HCT116 (cell line): ENCODE measurements around the gene INO80. TPM values are rescaled to one million over a fixed set of nuclear protein-coding genes. Genes with fewer than 3 reads are reported as not detected.

Source experiments
- ATAC-seq: fragments of 200-7000 bp; cut with Tn5 transposase; 2 replicates; pipeline ENCODE4 v1.9.1; 2020; ENCODE audit warnings: mild to moderate bottlenecking, moderate library complexity
- BruUV-seq: library from RNA; stranded (reverse); fragments of 400-500 nt; replicated peaks from 2 replicates; lab custom pipeline; 2021; lab: Mats Ljungman, UMichigan
- CTCF ChIA-PET: fragments of 300-600 bp; sonication (Branson Sonifier 250); formaldehyde crosslinking; loops from one replicate; lab custom pipeline; 2021; ENCODE audit warnings: antibody characterized with exemption; lab: Charles Lee
- POLR2A ChIA-PET: fragments of 300-600, 350-600 bp; sonication (Branson Sonifier 250); formaldehyde crosslinking; loops from one replicate; lab custom pipeline; 2021; ENCODE audit warnings: antibody characterized with exemption; lab: Charles Lee
- RAD21 ChIA-PET, 2 experiments: fragments of 300-600 bp; sonication (Branson Sonifier 250); formaldehyde crosslinking; loops; one replicate each; lab custom pipeline; 2023; ENCODE audit warnings: low total read pairs in 2 of 2; ENCODE audit not compliant: uncharacterized antibody in 2 of 2, unreplicated experiment in 2 of 2, low non-redundant PET in 1 of 2; lab: Charles Lee
- DNase-seq: peaks from one replicate; pipeline ENCODE4 v3.0.0-alpha.2; 2010; ENCODE audit warnings: low read depth, low spot score
- H2AFZ ChIP-seq: fragments of 200-600 bp; shearing (Covaris generic), sonication (generic); 2 replicates; pipeline ENCODE4 v1.6.1; 2017; ENCODE audit warnings: low read depth, mixed run types, mixed read lengths, antibody characterized with exemption, low read length; ENCODE audit not compliant: poor library complexity, severe bottlenecking
- H3K27ac ChIP-seq: 2 replicates; pipeline ENCODE4 v1.5.1; 2012; ENCODE audit warnings: low read depth, low read length
- H3K27me3 ChIP-seq: fragments of 200-600 bp; sonication (generic); 2 replicates; pipeline ENCODE4 v1.6.1; 2016; ENCODE audit warnings: mixed run types, low read length, mixed read lengths; ENCODE audit not compliant: insufficient read depth
- H3K36me3 ChIP-seq, 2 experiments: fragments of 200-500 bp in 1 of 2; fragments of 200-600 bp in 1 of 2; sonication (Bioruptor generic) in 1 of 2; sonication (generic) in 1 of 2; 2 replicates each; pipeline versions ENCODE4 v1.5.1 to v1.6.1; 2014 to 2016; ENCODE audit warnings: low read length in 2 of 2, inconsistent platforms in 1 of 2, mixed read lengths in 1 of 2, mixed run types in 1 of 2; ENCODE audit not compliant: insufficient read depth in 2 of 2, control insufficient read depth in 1 of 2
- H3K4me1 ChIP-seq, 2 experiments: fragments of 200-600 bp in 1 of 2; sonication (generic) in 1 of 2; 2 replicates each; pipeline versions ENCODE4 v1.5.1 to v1.6.1; 2012 to 2017; ENCODE audit warnings: low read length in 2 of 2, inconsistent platforms in 1 of 2, mild to moderate bottlenecking in 1 of 2, mixed read lengths in 1 of 2, mixed run types in 1 of 2, moderate library complexity in 1 of 2; ENCODE audit not compliant: insufficient read depth in 2 of 2, control insufficient read depth in 1 of 2
- H3K4me2 ChIP-seq: fragments of 200-600 bp; sonication (generic); 2 replicates; pipeline ENCODE4 v1.6.1; 2017; ENCODE audit warnings: mixed run types, low read length, mixed read lengths
- H3K4me3 ChIP-seq, 2 experiments: fragments of 200-600 bp in 1 of 2; sonication (generic) in 1 of 2; replicated peaks in 1 of 2; 2 replicates each; pipeline ENCODE4 v1.5.1; 2011 to 2016; ENCODE audit warnings: low read length in 2 of 2, control low read depth in 1 of 2, low read depth in 1 of 2, mild to moderate bottlenecking in 1 of 2, mixed read lengths in 1 of 2, mixed run types in 1 of 2
- H3K79me2 ChIP-seq: fragments of 200-600 bp; sonication (generic); 2 replicates; pipeline ENCODE4 v1.6.1; 2017; ENCODE audit warnings: mild to moderate bottlenecking, mixed run types, low read length, moderate library complexity, mixed read lengths; ENCODE audit not compliant: insufficient read depth
- H3K9ac ChIP-seq: fragments of 200-600 bp; sonication (generic); 2 replicates; pipeline ENCODE4 v1.6.1; 2016; ENCODE audit warnings: low read length, mixed read lengths
- H3K9me2 ChIP-seq: fragments of 200-600 bp; sonication (generic), shearing (Covaris generic); 2 replicates; pipeline ENCODE4 v1.6.1; 2017; ENCODE audit warnings: mixed run types, mild to moderate bottlenecking, moderate library complexity; ENCODE audit not compliant: insufficient read depth
- H3K9me3 ChIP-seq, 2 experiments: fragments of 200-500 bp in 1 of 2; fragments of 200-600 bp in 1 of 2; sonication (Bioruptor generic) in 1 of 2; sonication (generic) in 1 of 2; 2 replicates each; pipeline ENCODE4 v1.6.1; 2014 to 2017; ENCODE audit warnings: low read length in 2 of 2, mixed read lengths in 2 of 2, inconsistent platforms in 1 of 2, low read depth in 1 of 2, mild to moderate bottlenecking in 1 of 2, mixed run types in 1 of 2, moderate library complexity in 1 of 2; ENCODE audit not compliant: control insufficient read depth in 1 of 2, insufficient read depth in 1 of 2
- H4K20me1 ChIP-seq: fragments of 200-600 bp; sonication (generic), shearing (Covaris generic); 2 replicates; pipeline ENCODE4 v1.6.1; 2017; ENCODE audit warnings: mixed run types, mild to moderate bottlenecking, moderate library complexity; ENCODE audit not compliant: insufficient read depth
- FOSL1 ChIP-seq: IDR thresholded peaks from 2 replicates; pipeline ENCODE4 v1.6.1; 2012; ENCODE audit warnings: low read depth
- POLR2A ChIP-seq: IDR thresholded peaks from 2 replicates; pipeline ENCODE4 v1.7.0; 2011; ENCODE audit warnings: borderline replicate concordance; ENCODE audit not compliant: insufficient read depth, insufficient read length; ENCODE audit errors: extremely low read depth
- SRF ChIP-seq: IDR thresholded peaks from 2 replicates; pipeline ENCODE4 v1.6.1; 2012; ENCODE audit warnings: low read depth
- TCF7L2 ChIP-seq: IDR thresholded peaks from 2 replicates; pipeline ENCODE4 v1.7.0; 2011; ENCODE audit warnings: borderline replicate concordance, inconsistent platforms; ENCODE audit not compliant: insufficient read depth, insufficient read length; ENCODE audit errors: extremely low read depth
- ZNF274 ChIP-seq: fragments of 200-500 bp; sonication (Bioruptor generic); IDR thresholded peaks from 2 replicates; pipeline ENCODE4 v1.6.1; 2014; ENCODE audit warnings: mild to moderate bottlenecking, low read depth, low read length, inconsistent platforms
- intact Hi-C: fragments of 100-400 bp; cut with micrococcal nuclease; formaldehyde crosslinking; loops from 2 replicates; pipeline ENCODE4 v1.10.0; 2022
- total RNA-seq: library from RNA; stranded (reverse); gene quantifications from one replicate; pipeline ENCODE4 v1.2.1, GENCODE V29; 2021; ENCODE audit not compliant: unreplicated experiment

The INO80 gene
- total RNA-seq, 1 experiment from 2014 or later = 28.2 TPM

- no peaks in the 10 kb centered on the region for H4K20me1 ChIP-seq
- H3K4me2 ChIP-seq = no peak overlapping the region
- ChIA-PET POLR2A (no interaction called here), RAD21 (no interaction called here), CTCF (no interaction called here)
- no peaks in the 10 kb centered on the region for H3K36me3 ChIP-seq
- H3K9ac ChIP-seq = no peak overlapping the region
- intact Hi-C loops = loop anchor here (10.0 kb wide), 1 partner anchor 249 kb away; no protein-coding TSS in a partner anchor
- H3K4me3 ChIP-seq = no peak overlapping the region
- no TSS peak for BruUV-seq
- TF ChIP-seq SRF (no peak), TCF7L2 (no peak), POLR2A (no peak)
- no peaks in the 10 kb centered on the region for H3K27me3 ChIP-seq
- H3K27ac ChIP-seq = no peak overlapping the region
- H3K9me2 ChIP-seq = no peaks in the 10 kb centered on the region
- H3K79me2 ChIP-seq = no peaks in the 10 kb centered on the region
- H3K4me1 ChIP-seq = peaks cover 8 to 9% of the 10 kb centered on the region in 2 experiments; a peak in 3 of 4 replicates
- no peak for DNase-seq
- no peaks in the 10 kb centered on the region for H3K9me3 ChIP-seq
- no peak overlapping the region for H2AFZ ChIP-seq
- ATAC-seq = no peak
Measured at GRCh38 chr15:40936234-40936708, 179.8 kb downstream of the INO80 start.

DNA sequence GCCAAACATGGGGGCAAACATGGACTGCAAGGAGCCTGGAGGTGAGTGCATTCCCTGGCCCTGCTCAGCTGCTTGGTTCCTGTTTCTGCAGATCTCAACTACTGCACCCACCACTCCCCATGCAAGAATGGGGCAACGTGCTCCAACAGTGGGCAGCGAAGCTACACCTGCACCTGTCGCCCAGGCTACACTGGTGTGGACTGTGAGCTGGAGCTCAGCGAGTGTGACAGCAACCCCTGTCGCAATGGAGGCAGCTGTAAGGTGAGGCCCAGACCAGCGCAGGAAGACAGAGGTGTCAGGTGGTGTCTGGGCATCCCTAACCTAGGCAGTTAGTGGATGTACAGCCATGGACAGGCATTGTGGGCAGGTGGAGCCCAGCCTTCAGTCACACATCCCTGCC, 181.6 kb downstream of the INO80 start:
- POLR2A ChIA-PET = interaction anchor here (1.8 kb wide), 1 partner anchor 18 kb away, joined by 4 read pairs; the partner anchor contains the start of gene CHAC1
- Histone ChIP-seq H3K27ac (no peak overlapping the region), H3K36me3 (no peaks in the 10 kb centered on the region), H3K4me1 (peaks cover 19% of the 10 kb centered on the region in 2 experiments), H3K9me3 (no peaks in the 10 kb centered on the region), H3K4me2 (no peak overlapping the region), H4K20me1 (no peaks in the 10 kb centered on the region), H3K4me3 (no peak overlapping the region), H3K9me2 (no peaks in the 10 kb centered on the region), H3K79me2 (no peaks in the 10 kb centered on the region), H3K9ac (no peak overlapping the region), H3K27me3 (peaks cover 9% of the 10 kb centered on the region; the same call in 1 of the 2 replicates), H2AFZ (no peak overlapping the region)
- RAD21 ChIA-PET = interaction anchor here in 1 of 2 experiments (0.6 kb wide), 1 partner anchor 73 kb away, joined by 3 read pairs; no protein-coding TSS in a partner anchor
- intact Hi-C loops = loop anchor here (5.0 to 10.0 kb wide), 2 partner anchors 88 to 250 kb away; no protein-coding TSS in a partner anchor
- BruUV-seq = no TSS peak
- TF ChIP-seq FOSL1 = no peak
- TF ChIP-seq ZNF274 = no peak
- no peak for ATAC-seq
- CTCF ChIA-PET = no interaction called here
- DNase-seq = no peak
